GM18505 (cell line): Measurements from ENCODE around the gene FRMPD4.
"Not testable (repeated sequence)": the region's sequence is repeated elsewhere in the genome, so short reads cannot be mapped to it uniquely, and the experiment has no call there.

Experiments
- ATAC-seq: cut with Tn5 transposase; IDR thresholded peaks from one replicate; pipeline ENCODE4 v1.9.1; 2021; ENCODE audit not compliant: unreplicated experiment
- POLR2A ChIP-seq: IDR thresholded peaks from 4 replicates; pipeline ENCODE4 v1.6.1; 2011; ENCODE audit warnings: borderline replicate concordance; ENCODE audit not compliant: insufficient read depth, insufficient read length; ENCODE audit errors: extremely low read depth

FRMPD4 gene

GRCh38 chrX:12526306-12526705 lies 388.0 kb downstream of the FRMPD4 start:
- TF ChIP-seq POLR2A: no peak
- no peak for ATAC-seq

GRCh38 chrX:12538096-12538495 lies 399.8 kb downstream of the FRMPD4 start:
- not testable (repeated sequence) for ATAC-seq

GRCh38 chrX:12542251-12542650 lies 404.0 kb downstream of the FRMPD4 start:
- not testable (repeated sequence) for ATAC-seq

- no peak for TF ChIP-seq POLR2A
- ATAC-seq: no peak
Measured at GRCh38 chrX:12548341-12548740, 410.1 kb downstream of the FRMPD4 start.

GRCh38 chrX:12548746-12549145 lies 410.5 kb downstream of the FRMPD4 start:
- no peak for ATAC-seq

GRCh38 chrX:12554206-12554605 lies 415.9 kb downstream of the FRMPD4 start:
- ATAC-seq: no peak
- TF ChIP-seq POLR2A: no peak

More at GRCh38 chrX:12548746-12549145, 410.5 kb downstream of the FRMPD4 start:
- no peak for TF ChIP-seq POLR2A

GRCh38 chrX:12563121-12563520 lies 424.8 kb downstream of the FRMPD4 start:
- TF ChIP-seq POLR2A: no peak
- no peak for ATAC-seq

- ATAC-seq: no peak
- TF ChIP-seq POLR2A: no peak
Measured at GRCh38 chrX:12564221-12564620, 425.9 kb downstream of the FRMPD4 start.

GRCh38 chrX:12567857-12568256 lies 429.6 kb downstream of the FRMPD4 start:
- no peak for TF ChIP-seq POLR2A
- ATAC-seq: no peak

GRCh38 chrX:12570859-12571501 lies 432.7 kb downstream of the FRMPD4 start:
- ATAC-seq: no peak
- no peak for TF ChIP-seq POLR2A

GRCh38 chrX:12579311-12579710 lies 441.0 kb downstream of the FRMPD4 start:
- TF ChIP-seq POLR2A: no peak
- ATAC-seq: no peak

GRCh38 chrX:12580548-12580947 lies 442.3 kb downstream of the FRMPD4 start:
- ATAC-seq: no peak
- no peak for TF ChIP-seq POLR2A

GRCh38 chrX:12581546-12581945 lies 443.3 kb downstream of the FRMPD4 start:
- no peak for TF ChIP-seq POLR2A
- no peak for ATAC-seq

GRCh38 chrX:12582649-12583048 lies 444.4 kb downstream of the FRMPD4 start:
- no peak for TF ChIP-seq POLR2A
- no peak for ATAC-seq

- TF ChIP-seq POLR2A: no peak
- no peak for ATAC-seq
Measured at GRCh38 chrX:12583543-12583942, 445.3 kb downstream of the FRMPD4 start.

GRCh38 chrX:12595720-12596119 lies 457.4 kb downstream of the FRMPD4 start:
- TF ChIP-seq POLR2A: no peak
- no peak for ATAC-seq

- ATAC-seq: no peak
- no peak for TF ChIP-seq POLR2A
Measured at GRCh38 chrX:12610079-12610478, 471.8 kb downstream of the FRMPD4 start.
